ENCODE data around the gene TANK.

GRCh38 chr2:161238265-161238559 lies 78.0 kb downstream of the TANK start:
- TF ChIP-seq, protein P1, sequence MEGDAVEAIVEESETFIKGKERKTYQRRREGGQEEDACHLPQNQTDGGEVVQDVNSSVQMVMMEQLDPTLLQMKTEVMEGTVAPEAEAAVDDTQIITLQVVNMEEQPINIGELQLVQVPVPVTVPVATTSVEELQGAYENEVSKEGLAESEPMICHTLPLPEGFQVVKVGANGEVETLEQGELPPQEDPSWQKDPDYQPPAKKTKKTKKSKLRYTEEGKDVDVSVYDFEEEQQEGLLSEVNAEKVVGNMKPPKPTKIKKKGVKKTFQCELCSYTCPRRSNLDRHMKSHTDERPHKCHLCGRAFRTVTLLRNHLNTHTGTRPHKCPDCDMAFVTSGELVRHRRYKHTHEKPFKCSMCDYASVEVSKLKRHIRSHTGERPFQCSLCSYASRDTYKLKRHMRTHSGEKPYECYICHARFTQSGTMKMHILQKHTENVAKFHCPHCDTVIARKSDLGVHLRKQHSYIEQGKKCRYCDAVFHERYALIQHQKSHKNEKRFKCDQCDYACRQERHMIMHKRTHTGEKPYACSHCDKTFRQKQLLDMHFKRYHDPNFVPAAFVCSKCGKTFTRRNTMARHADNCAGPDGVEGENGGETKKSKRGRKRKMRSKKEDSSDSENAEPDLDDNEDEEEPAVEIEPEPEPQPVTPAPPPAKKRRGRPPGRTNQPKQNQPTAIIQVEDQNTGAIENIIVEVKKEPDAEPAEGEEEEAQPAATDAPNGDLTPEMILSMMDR (IDR thresholded peaks at IDR 0.05 in 2 of 3, conservative IDR thresholded peaks at IDR 0.05 in 1 of 3; ENCODE audit: borderline replicate concordance in 1 of 3, insufficient read depth in 1 of 3, low read depth in 2 of 3, low read length in 2 of 3) = no peak
- TF ChIP-seq YY1 (IDR thresholded peaks at IDR 0.05; ENCODE audit: extremely low read depth, insufficient replicate concordance, low read depth, low read length) = no peak
- no peak for TF ChIP-seq EZH2phosphoT487 (IDR thresholded peaks at IDR 0.05; ENCODE audit: borderline replicate concordance)
- TF ChIP-seq POLR2A (IDR thresholded peaks at IDR 0.05; ENCODE audit: borderline replicate concordance, extremely low read depth, insufficient read depth, insufficient read length) = no peak
- no peak for TF ChIP-seq SRF (IDR thresholded peaks at IDR 0.05; ENCODE audit: low read depth)
- no peak for TF ChIP-seq EZH2 (IDR thresholded peaks at IDR 0.05)
- no peak for TF ChIP-seq SIN3A (IDR thresholded peaks at IDR 0.05; ENCODE audit: low read depth)
- TF ChIP-seq TCF7L2 (IDR thresholded peaks at IDR 0.05; ENCODE audit: borderline replicate concordance, extremely low read depth, insufficient read depth, insufficient read length) = no peak
- TF ChIP-seq JUND (IDR thresholded peaks at IDR 0.05) = no peak
- TF ChIP-seq POLR2AphosphoS5 (IDR thresholded peaks at IDR 0.05; ENCODE audit: low read depth, low read length) = no peak
- TF ChIP-seq CEBPB (IDR thresholded peaks at IDR 0.05; ENCODE audit: low read depth) = no peak
- no peak for TF ChIP-seq REST (IDR thresholded peaks at IDR 0.05; ENCODE audit: low read depth)
- TF ChIP-seq, protein P2, sequence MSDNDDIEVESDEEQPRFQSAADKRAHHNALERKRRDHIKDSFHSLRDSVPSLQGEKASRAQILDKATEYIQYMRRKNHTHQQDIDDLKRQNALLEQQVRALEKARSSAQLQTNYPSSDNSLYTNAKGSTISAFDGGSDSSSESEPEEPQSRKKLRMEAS (IDR thresholded peaks at IDR 0.05) = no peak

All from HCT116 (cell line).